Measurements from ENCODE around the gene ZNF660.
A peak's percentile ranks its signal among the peaks of the same experiment; 100 is the strongest.
"Not testable (repeated sequence)": the region's sequence is repeated elsewhere in the genome, so short reads cannot be mapped to it uniquely, and the experiment has no call there.

Gene ZNF660

DNA sequence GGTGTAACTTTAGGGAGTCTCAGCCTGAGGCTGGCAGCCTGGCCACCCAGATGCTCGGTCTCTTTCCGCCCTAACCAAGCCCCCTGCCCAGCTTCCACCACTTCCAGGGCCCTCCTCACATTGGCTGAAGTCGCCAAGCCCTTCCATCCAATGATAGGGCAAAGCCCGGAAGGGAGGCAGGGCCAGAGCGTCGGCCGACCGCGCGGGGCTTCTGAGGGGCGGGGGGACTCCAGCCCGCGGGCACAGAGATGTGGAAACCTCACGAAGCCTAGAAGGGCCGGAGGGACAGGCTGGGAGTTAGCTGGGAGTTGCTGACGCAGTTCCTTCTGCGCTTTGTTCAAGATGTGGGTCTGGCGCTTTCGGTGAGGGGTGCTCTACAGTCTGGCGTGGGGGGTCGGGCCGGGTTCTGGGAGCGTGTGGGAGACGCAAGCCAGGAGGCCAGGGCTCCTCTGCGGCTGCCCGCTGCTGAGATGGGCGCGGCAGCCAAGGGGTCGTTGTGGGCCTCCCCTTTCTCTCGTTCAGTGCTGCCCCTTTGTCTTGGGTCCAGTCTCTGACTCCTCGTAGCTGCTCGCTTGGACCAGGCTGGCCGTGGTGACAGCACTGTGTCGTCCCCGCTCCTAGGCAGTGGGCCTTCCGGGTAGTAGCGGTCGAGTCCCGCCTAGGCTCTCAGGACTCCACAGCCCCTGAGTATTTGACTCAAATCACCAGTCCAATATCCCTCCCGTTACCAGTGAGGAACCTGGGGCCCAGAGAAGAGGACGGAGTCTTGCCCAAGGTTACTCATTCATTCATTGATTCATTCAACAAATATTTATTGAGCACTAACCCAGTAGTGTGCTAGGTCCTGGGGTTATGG is at the start of gene ZNF660:
Gene ZNF660 (plus strand): TSS at position 319 of the 856 bp plus-strand sequence. CDS start 9,230 bp downstream, outside the sequence.
- DNase-seq = peak; percentile 59 to 67

DNA sequence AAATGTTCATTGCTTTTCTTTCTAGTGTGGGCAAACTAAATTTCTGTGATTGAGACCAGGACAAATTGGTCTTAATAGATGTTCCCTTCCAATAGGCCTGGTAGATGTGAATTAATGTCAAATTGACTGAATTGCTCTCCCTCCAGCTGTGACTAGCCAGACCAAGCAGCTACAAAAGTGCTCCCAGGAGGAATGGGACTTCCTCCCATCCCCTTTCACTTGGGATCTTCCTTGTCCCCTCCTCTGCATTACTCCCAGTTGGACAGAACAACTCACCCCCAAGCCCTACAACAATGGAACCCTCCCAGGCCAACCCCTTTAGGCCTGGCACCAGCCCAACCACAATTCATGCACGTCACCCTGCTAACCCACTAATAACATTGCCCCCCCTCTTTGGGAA is 49.4 kb upstream of the ZNF660 start:
- no peak for DNase-seq

DNA sequence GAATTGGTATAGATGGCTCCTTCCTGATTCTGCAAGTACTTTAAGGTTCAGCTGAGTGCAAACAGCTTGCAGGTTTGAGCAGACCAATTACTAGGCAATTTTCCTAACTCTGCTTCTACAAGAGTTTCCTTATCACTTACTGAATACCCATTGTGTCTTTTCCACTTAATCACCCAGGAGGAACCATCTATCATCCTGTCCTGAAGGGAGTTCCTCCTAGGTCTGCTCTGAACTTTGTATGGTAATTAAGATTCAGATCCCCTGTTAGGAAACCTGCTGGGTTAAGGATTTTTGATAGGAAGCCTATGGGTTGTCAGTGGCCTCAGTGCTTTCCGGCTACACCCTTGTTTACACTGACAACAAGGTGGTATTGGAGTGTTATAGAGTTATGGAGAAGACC is 40.0 kb upstream of the ZNF660 start:
- DNase-seq = not testable (repeated sequence)

DNA sequence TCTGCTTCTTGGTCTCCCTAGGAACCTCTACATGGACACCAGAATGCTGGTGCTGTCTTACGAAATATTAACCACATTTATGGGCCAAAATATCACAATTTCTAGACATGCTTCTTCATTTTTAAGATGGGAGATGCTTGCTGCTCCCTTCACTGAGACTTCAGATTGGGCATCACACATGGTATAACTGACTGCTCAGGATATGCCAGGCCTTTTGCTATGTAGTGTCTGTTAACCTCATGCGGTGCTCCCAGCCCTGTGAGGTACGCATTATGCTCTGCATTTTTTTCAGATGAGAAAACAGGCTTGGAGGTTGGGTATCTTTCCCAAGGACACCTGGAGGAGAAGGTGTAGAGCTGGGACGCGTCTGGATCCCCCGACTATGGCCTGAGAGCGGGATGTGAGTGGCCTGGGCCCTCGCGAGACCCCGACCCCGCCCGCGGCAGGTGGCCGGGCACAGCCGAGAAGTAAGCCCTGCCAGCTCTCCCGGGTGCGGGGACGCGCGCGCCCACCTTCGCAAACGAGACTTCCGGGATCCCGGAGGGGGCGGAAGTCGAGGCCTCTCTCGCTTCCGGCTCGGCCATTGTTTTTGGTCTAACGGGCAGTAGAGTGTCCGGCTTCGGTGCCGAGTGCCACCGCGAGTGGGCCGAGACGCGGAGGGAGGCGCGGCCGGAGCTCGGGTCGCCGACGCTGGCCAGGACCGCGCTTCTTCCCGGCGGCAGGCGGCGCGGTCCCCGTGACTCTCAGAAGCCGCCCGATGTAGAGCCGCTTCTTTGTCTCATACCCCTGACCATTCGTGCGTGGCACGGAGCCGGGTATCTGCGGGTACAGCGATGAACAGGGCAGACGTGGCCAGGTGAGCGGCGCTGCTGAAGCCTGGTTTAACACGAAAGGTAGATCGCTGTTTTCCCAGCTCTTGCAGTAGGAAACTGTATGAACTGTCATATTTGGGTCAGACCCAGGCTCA is 29.9 kb upstream of the ZNF660 start, which contains the start of gene ZKSCAN7:
Gene ZKSCAN7 (plus strand): TSS at position 568 of the 967 bp plus-strand sequence. CDS start 1,855 bp downstream, outside the sequence.
- peak; percentile 37 to 40 for DNase-seq

DNA sequence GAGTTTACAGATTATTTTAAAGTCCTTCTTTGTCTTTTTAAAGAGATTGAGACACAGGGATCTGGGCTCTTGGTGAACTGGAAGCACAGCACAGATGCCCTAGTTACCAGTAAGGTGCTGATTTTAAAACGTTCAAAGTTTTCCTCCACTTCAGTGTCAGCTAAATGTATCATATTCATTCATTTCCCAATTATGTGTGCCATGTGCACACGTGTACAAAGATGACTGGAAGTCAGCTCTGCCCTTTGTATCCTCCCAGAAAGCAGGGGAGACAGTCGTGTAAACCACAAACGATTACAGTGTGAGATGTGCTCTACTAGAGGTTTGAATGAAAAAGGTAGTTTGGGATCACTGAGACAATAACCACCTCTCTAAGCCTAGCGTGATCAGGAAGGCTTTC is 29.0 kb upstream of the ZNF660 start:
- no peak for DNase-seq

DNA sequence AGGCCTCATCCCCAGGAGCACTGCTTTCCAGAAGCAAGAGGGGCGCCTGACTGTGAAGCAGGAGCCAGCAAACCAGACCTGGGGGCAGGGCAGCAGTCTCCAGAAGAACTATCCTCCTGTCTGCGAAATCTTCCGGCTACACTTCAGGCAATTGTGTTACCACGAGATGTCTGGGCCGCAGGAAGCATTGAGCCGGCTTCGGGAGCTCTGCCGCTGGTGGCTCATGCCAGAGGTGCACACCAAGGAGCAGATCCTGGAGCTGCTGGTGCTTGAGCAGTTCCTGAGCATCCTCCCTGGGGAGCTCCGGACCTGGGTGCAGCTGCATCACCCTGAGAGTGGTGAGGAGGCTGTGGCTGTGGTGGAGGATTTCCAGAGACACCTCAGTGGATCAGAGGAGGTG is 27.7 kb upstream of the ZNF660 start:
- no peak for DNase-seq

DNA sequence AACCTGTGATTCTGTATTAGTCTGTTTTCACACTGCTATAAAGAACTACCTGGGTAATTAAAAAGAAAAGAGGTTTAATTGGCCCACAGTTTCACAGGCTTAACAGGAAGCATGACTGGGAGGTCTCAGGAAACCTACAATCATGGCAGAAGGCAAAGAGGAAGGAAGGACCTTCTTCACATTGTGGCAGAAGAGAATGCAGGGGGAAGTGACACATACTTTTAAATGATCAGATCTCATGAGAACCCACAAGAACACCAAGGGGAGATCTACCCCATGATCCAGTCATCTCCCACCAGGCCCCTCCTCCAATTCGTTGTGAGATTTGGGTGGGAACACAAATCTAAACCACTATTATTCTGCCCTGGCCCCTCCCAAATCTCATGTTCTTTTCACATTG is 23.7 kb upstream of the ZNF660 start:
- no peak for DNase-seq

DNA sequence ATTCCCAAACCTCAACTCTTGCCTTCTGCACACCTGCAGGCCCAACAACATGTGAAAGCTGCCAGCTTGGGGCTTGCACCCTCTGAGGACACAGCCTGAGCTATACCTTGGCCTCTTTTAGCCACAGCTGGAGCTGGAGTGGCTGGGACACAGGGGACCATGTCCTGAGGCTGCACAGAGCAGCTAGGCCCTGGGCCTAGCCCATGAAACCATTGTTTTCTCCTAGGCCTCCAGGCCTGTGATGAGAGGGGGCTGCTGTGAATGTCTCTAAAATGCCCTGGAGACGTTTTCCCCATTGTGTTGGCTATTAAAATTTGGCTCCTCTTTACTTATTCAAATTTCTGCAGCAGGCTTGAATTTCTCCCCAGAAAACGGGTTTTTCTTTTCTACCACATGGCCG is 22.6 kb upstream of the ZNF660 start:
- DNase-seq = no peak

DNA sequence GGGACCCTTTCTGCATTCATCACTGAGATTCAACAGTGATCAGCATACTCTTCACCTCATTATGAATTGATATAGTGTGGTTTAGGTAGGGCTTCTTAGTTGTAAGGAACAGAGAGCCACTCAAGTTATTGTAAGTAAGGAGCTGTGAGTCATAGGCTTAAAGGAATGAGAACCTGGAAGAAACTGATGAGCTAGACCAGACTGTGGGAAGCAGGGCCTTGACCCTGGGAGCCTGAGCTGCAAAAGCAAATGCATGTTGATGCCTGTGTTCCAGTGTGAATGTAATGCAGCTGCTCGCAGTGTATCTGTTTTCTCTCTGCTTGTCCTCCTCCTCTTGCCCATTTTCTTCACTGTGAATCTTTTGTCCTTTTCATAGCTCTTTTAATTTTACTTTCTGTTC is 16.2 kb upstream of the ZNF660 start:
- DNase-seq = no peak

DNA sequence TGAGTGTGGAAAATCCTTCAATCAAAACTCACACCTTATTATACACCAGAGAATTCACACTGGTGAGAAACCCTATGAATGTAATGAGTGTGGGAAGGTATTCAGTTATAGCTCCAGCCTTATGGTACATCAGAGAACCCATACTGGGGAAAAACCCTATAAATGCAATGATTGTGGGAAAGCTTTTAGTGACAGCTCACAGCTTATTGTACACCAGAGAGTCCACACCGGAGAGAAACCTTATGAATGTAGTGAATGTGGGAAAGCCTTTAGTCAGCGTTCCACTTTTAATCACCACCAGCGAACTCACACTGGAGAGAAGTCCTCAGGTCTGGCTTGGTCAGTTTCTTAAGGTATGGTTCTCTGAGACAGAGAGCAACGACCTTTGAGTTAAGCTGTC is 13.7 kb upstream of the ZNF660 start:
- no peak for DNase-seq

DNA sequence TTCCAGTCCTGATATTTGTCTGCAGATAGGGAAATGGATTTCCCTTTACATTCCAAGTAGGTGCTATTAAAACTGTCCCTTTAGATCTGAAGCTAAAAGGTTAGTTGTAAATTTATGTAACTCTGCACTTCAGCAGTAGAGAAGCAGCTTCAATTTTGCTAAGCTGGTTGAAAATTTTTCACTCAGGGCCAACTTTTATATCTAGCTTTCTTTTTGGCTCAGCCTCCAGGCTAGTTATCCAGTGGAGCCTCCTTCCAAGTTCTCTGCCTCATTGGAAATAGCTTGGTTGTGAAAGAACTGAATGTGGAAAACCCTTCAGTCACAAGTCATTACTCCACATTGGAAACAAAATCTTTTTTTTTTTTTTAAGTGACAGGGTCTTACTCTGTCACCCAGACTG is 8.2 kb upstream of the ZNF660 start:
- DNase-seq = no peak

DNA sequence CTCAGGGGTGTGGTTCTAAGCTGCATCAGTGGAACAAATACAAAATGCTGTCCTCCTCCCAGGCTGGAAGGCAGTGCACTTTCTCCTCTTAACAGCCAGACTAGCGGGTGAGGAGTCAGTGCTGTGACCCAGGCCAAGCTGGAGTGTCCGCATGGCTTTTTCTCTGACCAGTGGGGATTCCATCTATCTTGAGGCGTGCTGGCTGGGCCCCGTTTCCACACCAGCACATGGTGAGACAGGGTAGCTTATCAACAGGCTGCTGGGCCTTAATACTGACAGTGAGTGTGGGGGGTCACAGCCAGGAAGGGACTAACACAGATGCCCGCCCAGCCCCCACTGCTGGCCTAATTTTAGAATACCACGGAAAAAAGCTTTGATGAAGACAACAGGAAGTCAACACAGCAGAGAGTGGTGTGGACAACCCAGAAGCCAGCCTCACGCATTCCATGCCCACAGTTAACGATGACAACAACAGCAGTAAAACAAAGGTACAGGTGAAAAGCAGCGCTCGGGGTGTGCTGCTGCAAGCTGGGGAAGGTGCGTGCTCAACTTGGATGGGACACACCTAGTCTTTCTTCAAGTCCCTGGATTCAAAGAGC is 7.3 kb upstream of the ZNF660 start:
- not testable (repeated sequence) for DNase-seq

DNA sequence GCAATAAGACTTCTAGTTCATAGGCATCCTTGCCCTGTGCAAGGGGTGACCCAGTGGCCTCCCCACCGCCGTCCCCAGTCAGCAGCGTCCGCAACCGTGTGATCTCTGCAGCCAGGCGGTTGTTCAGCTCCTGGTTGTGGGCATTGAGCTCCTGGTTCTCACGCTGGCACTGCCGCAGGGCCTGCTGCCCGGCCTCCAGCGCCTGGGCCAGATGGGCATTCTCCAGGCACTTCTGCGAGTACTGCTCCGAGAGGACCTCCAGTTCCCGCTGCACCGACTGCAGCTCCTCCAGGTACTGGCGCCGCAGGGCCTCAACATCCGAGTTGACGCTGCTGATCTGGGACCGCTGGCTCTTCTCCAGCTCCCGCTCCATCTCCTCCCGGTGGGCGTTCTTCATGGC is 6.4 kb upstream of the ZNF660 start:
- not testable (repeated sequence) for DNase-seq

DNA sequence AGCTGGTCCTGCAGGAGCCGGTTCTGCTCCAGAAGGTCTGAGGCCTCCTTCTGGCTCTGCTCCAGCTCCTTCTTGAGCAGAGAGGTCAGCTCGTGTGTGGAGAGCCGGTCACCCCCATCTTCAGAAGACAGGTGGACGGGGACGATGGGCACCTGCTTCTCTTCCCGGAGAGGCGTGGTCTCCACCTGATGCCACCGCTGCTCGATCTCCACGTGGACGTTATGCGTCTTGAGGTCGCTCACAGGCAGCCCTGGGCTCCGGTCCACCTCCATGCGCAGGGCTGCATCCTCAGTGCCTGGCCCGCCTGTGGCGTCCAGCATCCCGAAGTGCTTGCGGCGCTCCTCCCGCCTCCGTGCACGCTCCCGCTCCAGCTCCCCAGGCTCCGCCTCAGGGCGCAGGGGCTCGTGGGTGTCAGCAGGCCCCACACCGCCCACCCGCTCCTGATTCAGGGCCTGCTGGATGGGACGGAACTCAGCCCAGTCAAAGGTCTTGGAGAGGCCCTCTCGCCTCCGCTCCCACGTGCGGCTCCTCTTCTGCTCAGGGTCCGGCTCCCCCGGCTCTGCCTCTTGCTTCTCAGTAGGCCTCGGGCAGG is 5.7 kb upstream of the ZNF660 start:
- DNase-seq = not testable (repeated sequence)

DNA sequence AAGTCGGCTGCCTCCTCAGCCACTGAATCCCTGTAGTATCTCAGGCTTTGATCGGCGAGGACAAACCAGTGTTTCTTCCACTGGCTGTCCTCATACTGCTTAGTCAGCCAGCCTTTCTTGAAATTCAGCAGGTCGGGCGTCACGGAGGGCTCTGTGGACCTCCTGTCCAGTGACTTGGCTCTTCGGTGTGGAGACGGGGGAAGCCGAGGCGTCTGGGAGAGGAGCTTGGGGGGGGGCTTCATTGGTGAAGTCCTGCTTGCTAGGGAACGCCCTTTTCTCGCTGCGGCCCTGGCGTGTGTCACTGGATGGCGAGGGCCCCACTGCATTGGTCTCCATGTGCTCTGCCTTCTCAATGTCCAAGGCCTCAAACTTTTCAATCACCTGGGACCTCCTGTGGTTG is 5.0 kb upstream of the ZNF660 start:
- DNase-seq = not testable (repeated sequence)

DNA sequence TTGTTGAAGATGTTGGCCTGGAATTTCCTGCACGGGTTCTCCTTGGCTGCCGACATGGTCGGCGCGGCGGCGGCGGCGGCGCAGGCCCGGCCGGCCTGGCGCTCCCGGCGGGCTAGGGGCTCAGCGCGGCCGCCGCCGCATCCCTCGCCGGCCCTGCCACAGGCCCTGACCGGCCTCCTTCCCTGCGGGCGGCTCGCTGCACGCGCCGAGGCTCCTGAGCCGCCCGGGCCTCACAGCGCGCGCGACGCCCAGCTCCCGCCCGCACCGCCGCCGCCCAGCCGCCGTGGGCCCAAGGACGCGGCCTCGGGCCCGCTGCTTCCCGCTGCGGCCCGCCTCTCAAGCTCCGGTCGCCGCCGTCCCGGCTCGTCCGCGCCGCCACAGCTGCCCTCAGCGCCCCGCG is 3.8 kb upstream of the ZNF660 start:
- not testable (repeated sequence) for DNase-seq

DNA sequence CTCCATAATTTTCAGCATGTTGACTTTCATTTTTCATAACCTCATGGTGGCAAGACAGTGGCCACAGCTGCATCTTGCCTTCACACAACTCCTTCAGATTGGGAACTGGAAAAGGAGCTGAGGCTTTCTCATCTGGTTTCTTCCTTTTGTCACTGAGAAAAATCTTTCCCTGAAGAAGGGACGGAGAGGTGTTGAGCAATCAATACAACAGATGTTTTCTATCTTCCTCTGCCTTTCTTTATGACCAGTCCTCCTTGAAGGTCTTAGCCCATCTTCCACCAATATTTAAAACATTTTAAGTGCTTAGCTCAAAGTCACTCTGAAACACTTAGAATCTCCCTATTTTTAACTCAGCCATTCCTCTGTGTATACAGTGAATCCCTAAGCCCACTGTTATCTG is 11.9 kb downstream of the ZNF660 start:
- no peak for DNase-seq

DNA sequence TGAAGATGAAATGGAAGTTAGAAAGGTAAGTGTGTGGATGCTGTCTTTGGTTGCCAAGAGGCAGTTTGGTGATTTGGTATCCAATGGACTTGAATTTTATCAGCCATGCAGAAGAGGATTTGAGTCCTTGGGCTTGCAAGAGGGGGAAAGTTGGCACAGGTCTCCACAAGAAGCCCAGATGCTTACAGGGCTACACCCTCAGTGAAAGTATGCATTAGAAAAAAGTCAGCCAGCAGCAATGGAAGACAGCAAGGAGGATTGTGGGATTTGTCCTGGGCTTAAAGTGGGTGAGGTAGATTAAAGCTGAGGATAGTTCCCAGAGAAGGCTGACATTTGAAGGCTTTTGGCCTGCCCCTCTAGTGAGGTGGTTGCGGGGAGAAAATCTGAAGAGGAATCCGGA is 17.0 kb downstream of the ZNF660 start:
- DNase-seq = no peak

DNA sequence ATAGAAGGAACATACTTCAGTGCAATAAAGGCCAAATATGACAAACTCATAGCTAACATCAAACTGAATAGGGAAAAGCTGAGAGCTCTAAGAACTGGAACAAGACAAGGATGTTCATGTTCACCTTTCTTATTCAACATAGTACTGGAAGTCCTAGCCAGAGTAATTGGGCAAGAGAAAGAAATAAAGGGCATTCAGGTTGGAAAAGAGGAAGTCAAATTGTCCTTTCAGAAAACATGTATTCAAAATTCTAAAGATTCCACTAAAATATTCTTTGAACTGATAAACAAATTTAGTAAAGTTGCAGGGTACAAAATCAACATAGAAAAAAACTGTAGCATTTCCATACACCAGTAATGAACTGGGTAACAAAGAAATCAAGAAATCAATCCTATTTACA is 27.9 kb downstream of the ZNF660 start:
- DNase-seq = no peak

DNA sequence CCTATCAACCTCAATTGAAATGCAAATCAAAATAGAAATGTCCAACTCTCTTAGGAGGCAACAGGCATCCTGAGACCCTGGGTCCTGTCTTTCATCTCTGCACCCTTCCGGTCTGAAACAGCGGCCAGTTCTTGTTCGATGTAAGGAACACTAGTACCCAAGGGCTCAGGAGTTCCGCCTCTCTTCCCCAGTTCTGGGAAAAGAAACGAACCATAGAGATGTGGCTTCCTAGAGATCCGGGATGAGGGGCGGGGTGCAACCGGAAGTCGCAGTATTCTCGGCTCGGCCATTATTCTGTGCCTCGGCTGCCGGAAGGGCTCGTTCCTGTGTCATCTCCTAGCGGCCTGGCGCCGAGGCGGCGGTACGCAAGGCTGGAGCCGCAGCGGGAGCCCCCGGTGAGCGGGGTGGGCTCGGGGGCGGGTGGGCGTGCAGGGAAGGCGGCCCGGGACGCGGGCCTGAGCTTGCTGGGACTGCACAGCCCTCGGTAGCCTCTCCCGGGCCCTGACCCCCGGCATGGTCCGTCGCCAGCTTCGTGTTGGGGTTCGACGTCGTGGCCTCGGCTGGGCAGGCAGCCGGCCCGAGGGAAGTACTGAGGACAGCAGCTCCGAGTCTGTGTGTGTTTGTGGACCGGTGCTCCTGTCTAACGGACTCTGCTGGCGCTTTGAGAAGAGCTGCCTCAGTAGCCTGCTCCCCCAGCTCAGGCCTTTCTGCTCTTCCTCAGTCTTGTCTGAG is 40.2 kb downstream of the ZNF660 start, which contains the start of gene ZNF197:
Gene ZNF197 (plus strand): TSS at position 288 of the 732 bp plus-strand sequence. CDS start 4,119 bp downstream, outside the sequence.
- peak; percentile 74 to 81 for DNase-seq

DNA sequence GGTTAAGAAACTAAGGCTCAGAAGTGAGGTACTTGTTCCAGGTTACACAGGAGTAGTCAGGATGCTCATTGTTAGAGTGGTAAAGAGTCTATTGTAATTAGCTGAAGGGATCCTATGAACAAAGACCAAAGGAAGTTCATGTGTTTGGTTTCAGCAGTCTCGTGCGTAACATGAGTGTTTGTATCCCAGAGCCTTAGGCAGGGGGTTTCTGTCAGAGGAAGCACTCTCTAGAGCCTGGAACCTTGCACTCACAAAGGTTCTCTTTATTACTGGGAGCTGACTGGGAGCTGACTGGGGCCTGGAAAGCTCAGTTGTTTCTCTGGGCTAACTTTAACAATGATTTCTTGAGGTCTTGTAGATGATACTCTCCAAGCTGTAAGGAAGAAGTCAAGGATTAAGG is 44.0 kb downstream of the ZNF660 start:
- DNase-seq = no peak

DNA sequence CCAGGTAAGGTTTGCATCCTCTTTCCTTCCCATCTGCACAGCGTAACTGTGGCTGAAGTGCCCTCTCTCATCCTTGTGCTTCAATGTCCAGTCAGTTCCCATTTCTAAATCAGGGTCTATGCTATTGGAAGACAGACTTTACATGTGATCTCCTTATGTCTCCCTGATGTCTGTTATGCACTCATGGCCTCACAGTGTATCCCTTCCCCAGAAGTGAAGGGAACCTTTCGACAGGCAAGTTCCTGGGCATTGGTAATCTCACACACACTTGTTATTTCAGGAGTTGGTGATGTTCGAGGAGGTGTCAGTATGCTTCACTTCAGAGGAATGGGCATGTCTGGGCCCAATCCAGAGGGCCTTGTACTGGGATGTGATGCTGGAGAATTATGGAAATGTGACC is 47.4 kb downstream of the ZNF660 start:
- DNase-seq = no peak
